Measurements from ENCODE around the gene MEF2A.

The MEF2A gene

GRCh38 chr15:99720533-99720932 is 154.7 kb downstream of the MEF2A start:
- no peak overlapping the region for H3K4me3 ChIP-seq (replicated peaks in 1 of 2; ENCODE audit: low read depth in 2 of 2, low read length in 2 of 2)
- no peak for TF ChIP-seq CTCF (IDR thresholded peaks at IDR 0.05; ENCODE audit: low read depth, low read length)

GRCh38 chr15:99721104-99721778 is 155.5 kb downstream of the MEF2A start:
- DNase-seq (ENCODE audit: low read depth in 2 of 2), result no peak
- no peak for TF ChIP-seq CTCF (IDR thresholded peaks at IDR 0.05; ENCODE audit: low read depth, low read length)
- H3K4me3 ChIP-seq (replicated peaks in 1 of 2; ENCODE audit: low read depth in 2 of 2, low read length in 2 of 2), result no peak overlapping the region

More at GRCh38 chr15:99720533-99720932, 154.7 kb downstream of the MEF2A start:
- no peak for DNase-seq (ENCODE audit: low read depth in 2 of 2)

GRCh38 chr15:99721896-99722295 is 156.1 kb downstream of the MEF2A start:
- DNase-seq (ENCODE audit: low read depth in 2 of 2), result no peak
- TF ChIP-seq CTCF (IDR thresholded peaks at IDR 0.05; ENCODE audit: low read depth, low read length), result no peak
- H3K4me3 ChIP-seq (replicated peaks in 1 of 2; ENCODE audit: low read depth in 2 of 2, low read length in 2 of 2), result no peak overlapping the region

- TF ChIP-seq CTCF (IDR thresholded peaks at IDR 0.05; ENCODE audit: low read depth, low read length), result no peak
- H3K4me3 ChIP-seq (replicated peaks in 1 of 2; ENCODE audit: low read depth in 2 of 2, low read length in 2 of 2), result no peak overlapping the region
- no peak for DNase-seq (ENCODE audit: low read depth in 2 of 2)
Observed at GRCh38 chr15:99722406-99722805, 156.6 kb downstream of the MEF2A start.

GRCh38 chr15:99726333-99726732 is 160.5 kb downstream of the MEF2A start:
- no peak overlapping the region for H3K4me3 ChIP-seq (replicated peaks in 1 of 2; ENCODE audit: low read depth in 2 of 2, low read length in 2 of 2)
- no peak for DNase-seq (ENCODE audit: low read depth in 2 of 2)
- TF ChIP-seq CTCF (IDR thresholded peaks at IDR 0.05; ENCODE audit: low read depth, low read length), result no peak

GRCh38 chr15:99727330-99727729 is 161.5 kb downstream of the MEF2A start:
- TF ChIP-seq CTCF (IDR thresholded peaks at IDR 0.05; ENCODE audit: low read depth, low read length), result no peak
- no peak for DNase-seq (ENCODE audit: low read depth in 2 of 2)
- no peak overlapping the region for H3K4me3 ChIP-seq (replicated peaks in 1 of 2; ENCODE audit: low read depth in 2 of 2, low read length in 2 of 2)

- H3K4me3 ChIP-seq (replicated peaks in 1 of 2; ENCODE audit: low read depth in 2 of 2, low read length in 2 of 2), result no peak overlapping the region
- no peak for TF ChIP-seq CTCF (IDR thresholded peaks at IDR 0.05; ENCODE audit: low read depth, low read length)
- no peak for DNase-seq (ENCODE audit: low read depth in 2 of 2)
Observed at GRCh38 chr15:99727733-99728132, 161.9 kb downstream of the MEF2A start.

Measured in cardiac fibroblast (primary cell).